NCI-H1436 treated with DMSO at 0.1 percent for 48 hours (cell line): ENCODE data around the gene FN1.
"Not testable (repeated sequence)": the region's sequence is repeated elsewhere in the genome, so short reads cannot be mapped to it uniquely, and the experiment has no call there.

Source experiments
- DNase-seq: peaks from one replicate; lab custom pipeline; 2025; lab: John Stamatoyannopoulos, UW

Gene FN1

GRCh38 chr2:215332872-215333595 lies 102.8 kb downstream of the FN1 start:
- DNase-seq: no peak

DNA sequence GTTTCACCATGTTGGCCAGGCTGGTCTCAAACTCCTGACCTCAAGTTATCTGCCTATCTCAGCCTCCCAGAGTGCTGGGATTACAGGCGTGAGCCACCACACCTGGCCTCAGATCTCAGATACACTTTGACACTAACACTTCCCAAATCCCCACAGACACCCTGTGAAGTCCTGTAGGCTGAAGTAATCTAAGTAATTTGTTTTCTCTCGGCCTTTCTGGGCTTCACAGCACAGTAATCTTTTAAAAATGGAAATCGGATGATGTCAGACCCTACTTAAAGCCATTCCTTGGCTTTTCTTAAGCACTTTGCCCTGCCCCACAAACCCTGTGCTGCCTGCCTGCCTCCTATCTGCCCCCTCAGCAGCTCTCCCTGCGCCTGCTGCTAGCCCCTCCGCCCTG lies 107.8 kb downstream of the FN1 start:
- no peak for DNase-seq

DNA sequence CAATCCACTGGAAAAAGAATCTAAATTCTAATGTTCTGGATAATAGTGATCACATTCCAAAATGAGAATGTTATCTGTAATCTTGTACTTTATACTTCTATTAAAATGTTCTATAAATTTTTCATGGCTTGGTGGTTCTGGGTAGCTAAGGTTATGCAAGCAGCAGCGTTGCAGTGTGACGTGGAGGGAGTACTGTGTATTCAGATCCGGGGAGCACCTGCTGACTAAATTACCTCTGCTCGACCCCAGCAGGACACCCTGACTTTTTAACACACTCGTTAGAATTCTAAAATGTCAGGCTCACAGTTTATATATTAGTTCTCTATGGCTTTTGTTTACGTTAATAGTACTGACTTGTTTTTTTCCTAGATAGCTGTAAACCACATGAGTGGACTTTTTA lies 111.1 kb downstream of the FN1 start:
- no peak for DNase-seq

GRCh38 chr2:215320679-215321078 lies 115.2 kb downstream of the FN1 start:
- no peak for DNase-seq

DNA sequence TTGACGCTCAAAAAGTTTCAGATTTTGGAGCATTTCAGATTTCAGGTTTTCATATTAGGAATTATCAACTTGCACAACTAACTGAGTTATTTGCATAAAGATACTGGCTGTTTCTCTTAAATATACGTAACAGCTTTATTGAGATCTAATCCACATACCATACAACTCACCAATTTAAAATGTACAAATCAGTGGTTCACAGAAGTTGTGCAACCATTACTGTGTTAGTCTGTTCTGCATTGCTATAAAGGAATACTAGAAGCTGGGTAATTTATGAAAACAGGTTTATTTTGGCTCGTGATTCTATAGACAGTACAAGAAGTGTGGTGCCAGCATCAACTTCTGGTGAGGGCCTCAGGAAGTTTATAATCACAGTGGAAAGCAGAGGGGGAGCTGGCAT lies 115.8 kb downstream of the FN1 start:
- DNase-seq: no peak

DNA sequence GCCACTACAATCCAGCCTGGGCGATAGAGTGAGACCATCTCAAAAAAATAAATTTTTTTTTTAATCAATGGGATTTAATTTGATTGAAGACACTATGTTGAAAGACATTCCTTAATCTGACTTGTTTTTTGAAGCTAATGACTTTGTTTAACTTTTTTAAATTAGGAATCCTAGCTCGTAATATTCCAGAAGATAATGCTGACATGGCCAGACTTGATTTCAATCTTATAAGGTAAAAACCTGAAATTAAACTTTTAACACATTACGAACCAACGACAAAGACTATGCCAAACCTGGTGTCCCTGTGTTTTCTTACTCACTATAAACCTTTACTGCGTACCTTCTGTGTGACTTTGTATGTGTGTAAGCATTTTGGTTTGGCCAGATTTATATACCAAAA lies 116.4 kb downstream of the FN1 start:
- DNase-seq: no peak

GRCh38 chr2:215316336-215316735 lies 119.5 kb downstream of the FN1 start:
- DNase-seq: no peak

DNA sequence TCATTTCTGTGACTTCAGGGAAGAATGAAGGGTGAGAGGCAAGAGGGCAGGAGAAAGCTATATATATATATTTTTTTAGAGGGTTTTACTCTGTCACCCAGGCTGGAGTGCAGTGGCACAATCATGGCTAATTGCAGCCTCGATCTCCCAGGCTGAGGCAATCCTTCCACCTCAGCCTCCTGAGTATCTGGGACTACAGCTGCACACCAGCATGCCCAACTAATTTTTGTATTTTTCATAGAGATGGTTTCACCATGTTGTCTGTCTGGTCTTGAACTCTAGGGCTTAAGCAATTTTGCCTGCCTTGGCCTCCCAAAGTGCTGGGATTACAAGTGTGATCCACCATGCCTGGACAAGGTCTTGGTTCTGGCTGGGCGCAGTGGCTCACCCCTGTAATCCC lies 120.6 kb downstream of the FN1 start:
- DNase-seq: no peak

DNA sequence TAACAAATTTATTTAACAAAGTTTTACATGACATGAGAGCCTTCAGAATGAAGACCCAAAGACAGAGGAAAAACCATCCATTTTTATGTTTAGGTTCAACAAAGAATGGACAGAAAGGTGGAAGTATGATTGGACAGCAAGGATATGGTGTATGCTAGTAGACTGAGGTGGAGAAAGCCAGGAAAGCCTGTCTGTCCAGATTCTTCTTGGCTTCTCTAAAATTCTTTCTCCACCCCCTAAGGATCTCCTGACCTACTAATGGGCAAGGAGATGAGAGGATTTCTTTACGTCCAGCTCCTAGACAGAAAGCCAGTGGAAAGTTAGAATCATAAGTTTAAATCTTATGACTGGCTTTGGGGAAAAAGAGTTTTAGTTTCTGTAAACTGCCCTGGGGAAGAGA lies 121.0 kb downstream of the FN1 start:
- DNase-seq: no peak

DNA sequence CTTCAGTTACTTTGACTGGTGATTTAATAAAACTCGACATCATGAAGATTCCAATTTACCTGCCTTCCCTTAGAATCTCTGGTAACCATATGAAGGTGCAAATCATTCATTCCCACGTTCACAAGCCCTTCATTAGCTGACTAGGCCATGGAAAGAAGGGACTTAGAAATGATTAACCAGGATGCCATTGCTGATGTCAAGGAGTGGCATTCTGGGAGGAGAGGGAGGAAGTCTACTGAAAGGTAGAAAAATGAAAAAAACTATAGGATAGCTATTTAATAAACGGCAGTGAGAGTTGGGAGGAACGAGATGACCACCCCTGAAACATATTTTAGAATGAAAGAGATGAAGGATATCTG lies 122.6 kb downstream of the FN1 start:
- DNase-seq: no peak

DNA sequence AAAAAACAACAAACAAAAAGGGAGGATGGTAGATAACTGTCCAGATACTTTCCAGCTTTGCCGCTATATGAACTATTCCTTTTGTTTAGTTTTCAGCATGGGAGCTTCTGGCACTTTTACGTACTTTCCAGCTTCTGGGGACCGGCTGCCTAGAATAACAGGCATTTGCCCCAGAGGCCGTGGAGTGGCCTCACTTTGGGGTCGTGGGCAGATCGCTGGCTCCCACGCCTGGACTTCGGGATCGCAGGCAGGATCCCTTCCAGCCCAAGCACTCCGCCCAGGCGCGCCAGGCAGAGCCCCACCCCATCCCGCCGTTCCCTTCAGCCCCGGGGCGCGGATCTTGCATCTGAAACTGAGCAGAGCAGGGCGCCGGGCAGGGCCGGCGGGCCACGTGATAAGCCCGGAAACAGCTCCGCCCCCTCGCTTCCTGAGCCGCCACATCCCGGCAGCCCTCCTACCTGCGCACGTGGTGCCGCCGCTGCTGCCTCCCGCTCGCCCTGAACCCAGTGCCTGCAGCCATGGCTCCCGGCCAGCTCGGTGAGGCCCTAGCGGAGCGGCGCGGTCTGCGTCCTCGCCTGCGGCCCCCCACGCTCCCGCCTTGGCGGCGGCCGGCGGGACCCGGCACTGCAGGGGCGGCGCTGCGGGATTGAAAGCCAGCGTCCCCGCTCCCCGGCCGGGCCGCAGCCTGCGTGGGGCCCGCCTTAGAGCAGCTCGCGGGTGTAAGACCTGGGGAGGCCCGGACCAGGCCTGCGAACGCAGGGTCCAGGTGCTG lies 124.1 kb downstream of the FN1 start, which contains the start of gene ATIC:
ATIC (plus strand) TSS at position 435 of the 772 bp plus-strand sequence; CDS start at position 519, 84 bp downstream.
- DNase-seq: peak; percentile 64

DNA sequence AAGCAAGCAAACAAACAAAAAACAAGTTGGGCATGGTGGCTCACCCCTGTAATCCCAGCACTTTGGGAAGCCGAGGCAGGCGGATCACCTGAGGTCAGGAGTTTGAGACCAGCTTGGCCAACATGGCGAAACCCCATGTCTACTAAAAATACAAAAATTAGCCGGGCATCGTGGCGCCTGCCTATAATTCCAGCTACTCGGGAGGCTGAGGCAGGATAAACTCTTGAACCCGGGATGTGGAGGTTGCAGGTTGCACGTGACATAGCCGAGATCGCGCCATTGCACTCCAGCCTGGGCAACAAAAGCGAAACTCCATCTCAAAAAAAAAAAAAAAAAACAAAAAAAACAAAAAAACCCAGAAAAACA lies 124.6 kb downstream of the FN1 start:
- DNase-seq: not testable (repeated sequence)
